K562 (cell line): ENCODE measurements around the gene CPT1A. TPM values are rescaled to one million over a fixed set of nuclear protein-coding genes. Genes with fewer than 3 reads are reported as not detected.

Experiments used
- ATAC-seq: fragments of 200-7000 bp; cut with Tn5 transposase; 3 replicates; pipeline ENCODE4 v1.9.1; 2020; ENCODE audit warnings: moderate library complexity
- BruUV-seq: library from RNA; stranded (reverse); fragments of 400-500 nt; replicated peaks from 2 replicates; lab custom pipeline; 2021; lab: Mats Ljungman, UMichigan
- CTCF ChIA-PET: fragments of 300-600 bp; formaldehyde crosslinking; extraction: SDS; loops from one replicate; lab custom pipeline; 2021; ENCODE audit warnings: low intra/inter-chr PET ratio; lab: Yijun Ruan, JAX
- POLR2A ChIA-PET: fragments of 300-600, 350-650 bp; sonication (Branson Sonifier 250); formaldehyde crosslinking; extraction: SDS; loops from one replicate; lab custom pipeline; 2021; ENCODE audit warnings: antibody characterized with exemption, inconsistent platforms; lab: Yijun Ruan, JAX
- DNase-seq, 4 experiments: peaks; one replicate each; pipeline versions ENCODE4 v3.0.0 to v3.0.0-alpha.2; 2011 to 2018; ENCODE audit warnings: low spot score in 3 of 4, mixed read lengths in 3 of 4; ENCODE audit errors: extremely low read depth in 1 of 4
- FAIRE-seq: peaks from 2 replicates; lab custom pipeline; 2011; peaks lifted over from hg19 to GRCh38; lab: Jason Lieb, UNC
- H2AFZ ChIP-seq: 2 replicates; pipeline ENCODE4 v1.6.0; 2011; ENCODE audit warnings: low read depth, low read length, control low read depth, inconsistent platforms
- H3K27ac ChIP-seq: fragments of 200-600 bp; 3 replicates; pipeline ENCODE4 v1.8.0; 2011; ENCODE audit warnings: low read depth, mild to moderate bottlenecking, control low read depth, inconsistent platforms, low read length, moderate library complexity, mixed read lengths; ENCODE audit errors: extremely low read depth
- H3K27me3 ChIP-seq, 2 experiments: fragments of 300-600 bp in 1 of 2; 2 replicates in 1 of 2; 3 replicates in 1 of 2; pipeline versions ENCODE4 v1.6.0 to v1.8.0; 2011; ENCODE audit warnings: inconsistent platforms in 2 of 2, low read length in 2 of 2, mild to moderate bottlenecking in 1 of 2, mixed read lengths in 1 of 2, moderate library complexity in 1 of 2; ENCODE audit not compliant: control insufficient read depth in 2 of 2, insufficient read depth in 2 of 2
- H3K36me3 ChIP-seq: fragments of 300-600 bp; 3 replicates; pipeline ENCODE4 v1.8.0; 2011; ENCODE audit warnings: mild to moderate bottlenecking, low read length, inconsistent platforms; ENCODE audit not compliant: control insufficient read depth, insufficient read depth
- H3K4me1 ChIP-seq, 2 experiments: fragments of 200-600 bp in 1 of 2; replicated peaks in 1 of 2; 2 replicates in 1 of 2; 3 replicates in 1 of 2; pipeline versions ENCODE4 v1.5.1 to v1.8.0; 2011; ENCODE audit warnings: inconsistent platforms in 2 of 2, low read length in 2 of 2, mild to moderate bottlenecking in 1 of 2, mixed read lengths in 1 of 2, moderate library complexity in 1 of 2; ENCODE audit not compliant: control insufficient read depth in 2 of 2, insufficient read depth in 2 of 2
- H3K4me2 ChIP-seq: 2 replicates; pipeline ENCODE4 v1.6.1; 2011; ENCODE audit warnings: low read length, control low read depth, inconsistent platforms, mixed read lengths; ENCODE audit not compliant: insufficient read depth
- H3K4me3 ChIP-seq: fragments of 200-600 bp; sonication (generic), shearing (Covaris generic); 2 replicates; pipeline ENCODE4 v1.5.1; 2016; ENCODE audit warnings: control low read depth, inconsistent platforms
- H3K79me2 ChIP-seq: fragments of 200-600 bp; 3 replicates; pipeline ENCODE4 v1.8.0; 2011; ENCODE audit warnings: low read length, inconsistent platforms; ENCODE audit not compliant: control insufficient read depth, insufficient read depth
- H3K9ac ChIP-seq, 2 experiments: 2 replicates each; pipeline versions ENCODE4 v1.6.0 to v1.6.1; 2011; ENCODE audit warnings: low read depth in 2 of 2, low read length in 2 of 2, control low read depth in 1 of 2, inconsistent platforms in 1 of 2, mild to moderate bottlenecking in 1 of 2, mixed read lengths in 1 of 2; ENCODE audit not compliant: insufficient read depth in 1 of 2
- H3K9me1 ChIP-seq: one replicate; pipeline ENCODE4 v1.6.0; 2011; ENCODE audit warnings: inconsistent platforms, mild to moderate bottlenecking, low read length, moderate library complexity; ENCODE audit not compliant: control insufficient read depth, insufficient read depth
- H3K9me3 ChIP-seq: replicated peaks from 2 replicates; pipeline ENCODE4 v1.5.1; 2011; ENCODE audit warnings: low read depth, low read length, inconsistent platforms; ENCODE audit not compliant: control insufficient read depth, insufficient read depth
- H4K20me1 ChIP-seq: replicated peaks from 2 replicates; pipeline ENCODE4 v1.6.1; 2011; ENCODE audit warnings: low read length, inconsistent platforms, mixed read lengths; ENCODE audit not compliant: control insufficient read depth, insufficient read depth
- C11orf30 ChIP-seq: fragments of 450-650 bp; IDR thresholded peaks from 2 replicates; pipeline ENCODE4 v1.6.1; 2016; ENCODE audit warnings: low read depth, mild to moderate bottlenecking
- CREM ChIP-seq: IDR thresholded peaks from 2 replicates; pipeline ENCODE4 v1.6.1; 2014; ENCODE audit warnings: antibody characterized with exemption, low read depth
- ETV5 ChIP-seq: sonication (generic); formaldehyde crosslinking; IDR thresholded peaks from 2 replicates; pipeline ENCODE4 v1.4.0; 2020; ENCODE audit warnings: low read depth, mild to moderate bottlenecking, missing genetic modification reagents
- KDM2B ChIP-seq: fragments of 250-450 bp; sonication (Bioruptor Pico); IDR thresholded peaks from 2 replicates; pipeline ENCODE4 v1.8.0; 2021; ENCODE audit warnings: mild to moderate bottlenecking, moderate library complexity
- KHSRP ChIP-seq: fragments of 450-650 bp; IDR thresholded peaks from 2 replicates; pipeline ENCODE4 v1.6.1; 2017
- NCOR1 ChIP-seq: fragments of 450-650 bp; IDR thresholded peaks from 2 replicates; pipeline ENCODE4 v1.6.1; 2016; ENCODE audit warnings: mild to moderate bottlenecking, moderate library complexity
- NFE2L1 ChIP-seq: fragments of 450-650 bp; IDR thresholded peaks from 2 replicates; pipeline ENCODE4 v1.6.1; 2016; ENCODE audit warnings: missing genetic modification characterization, low read depth, mild to moderate bottlenecking, missing compliant biosample characterization, moderate library complexity, borderline replicate concordance
- NFYB ChIP-seq: IDR thresholded peaks from 2 replicates; pipeline ENCODE4 v1.6.1; 2011; ENCODE audit warnings: mild to moderate bottlenecking, moderate library complexity; ENCODE audit not compliant: insufficient read length; ENCODE audit errors: extremely low read depth
- NR0B1 ChIP-seq: fragments of 450-650 bp; IDR thresholded peaks from one replicate; pipeline ENCODE4 v1.6.1; 2018; ENCODE audit warnings: mild to moderate bottlenecking, moderate library complexity; ENCODE audit not compliant: partially characterized antibody
- RAD51 ChIP-seq: fragments of 450-650 bp; IDR thresholded peaks from 2 replicates; pipeline ENCODE4 v1.7.1; 2016; ENCODE audit warnings: low read depth, mild to moderate bottlenecking, borderline replicate concordance
- TFAM ChIP-seq: fragments of 250-450 bp; sonication (Bioruptor Pico); conservative IDR thresholded peaks from 2 replicates; pipeline ENCODE4 v1.5.0; 2021; ENCODE audit warnings: mild to moderate bottlenecking, moderate library complexity
- ZNF282 ChIP-seq: sonication (generic); formaldehyde crosslinking; IDR thresholded peaks from 2 replicates; pipeline ENCODE4 v1.8.1; 2023; ENCODE audit warnings: missing genetic modification reagents
- ZNF408 ChIP-seq: fragments of 250-450 bp; sonication (Bioruptor Pico); IDR thresholded peaks from 2 replicates; pipeline ENCODE4 v1.4.0; 2020; ENCODE audit warnings: low read depth, mild to moderate bottlenecking, moderate library complexity
- WGBS: fragments of 100-300 bp; shearing (Covaris generic); methylation state at CpG from one replicate; pipeline ENCODE4 v1.1.6; 2016; ENCODE audit warnings: low coverage, mixed read lengths; ENCODE audit not compliant: insufficient coverage; ENCODE audit errors: missing lambda C conversion rate; 5-methylcytosine and 5-hydroxymethylcytosine counted together
- in situ Hi-C: fragments of 300-500 bp; cut with MboI; formaldehyde crosslinking; loops from 4 replicates; pipeline ENCODE4 v1.15.0; 2018; ENCODE audit warnings: inconsistent platforms, mixed read lengths
- intact Hi-C: fragments of 100-400 bp; cut with micrococcal nuclease; formaldehyde crosslinking; loops from 2 replicates; pipeline ENCODE4 v1.14.2; 2022
- polyA plus RNA-seq, 8 experiments: library from polyadenylated mRNA; depleted of rRNA in 4 of 8; stranded (reverse) in 5 of 8; unstranded in 3 of 8; fragments of >200 nt; fragmentation: Nextera tagmentation in 2 of 8; fragmentation: Illumina TruSeq in 1 of 8; extraction: Ambion mirVana in 2 of 8; extraction: Trizol in 1 of 8; gene quantifications; 2 replicates each; pipeline versions ENCODE4 v1.2.1 to v1.2.3, GENCODE V29; 2011 to 2014; ENCODE audit warnings: inconsistent platforms in 1 of 8, missing spikeins in 1 of 8
- total RNA-seq, 7 experiments: library from RNA; depleted of rRNA in 6 of 7; stranded (reverse); fragments of >200 nt in 6 of 7; fragmentation: Illumina TruSeq in 2 of 7; extraction: Trizol in 2 of 7; gene quantifications; 2 replicates each; pipeline versions ENCODE4 v1.2.1 to v1.2.3, GENCODE V29; 2011 to 2021; ENCODE audit warnings: low replicate concordance in 1 of 7
- TF ChIP-seq, protein P1 (sequence below): fragments of 450-650 bp; formaldehyde crosslinking; IDR thresholded peaks from 2 replicates; pipeline ENCODE4 v1.4.0; 2020; ENCODE audit warnings: mild to moderate bottlenecking, moderate library complexity
- TF ChIP-seq, protein P2 (sequence below): sonication (generic); formaldehyde crosslinking; IDR thresholded peaks from 2 replicates; pipeline ENCODE4 v1.8.0; 2022; ENCODE audit warnings: mild to moderate bottlenecking, missing genetic modification reagents
- TF ChIP-seq, protein P3 (sequence below): fragments of 250-450 bp; sonication (Bioruptor Pico); IDR thresholded peaks from 2 replicates; pipeline ENCODE4 v1.5.0; 2021; ENCODE audit warnings: mild to moderate bottlenecking, moderate library complexity

CPT1A gene
- total and polyA plus RNA-seq, 9 of the 15 experiments (the other 6 are each of a cell fraction or from before 2014, with no cell fraction given), result 2.6 to 29.1 (median 12.3) TPM

GRCh38 chr11:68865241-68865640 is 23.5 kb upstream of the CPT1A start:
- Histone ChIP-seq H3K9ac (no peak overlapping the region), H4K20me1 (no peaks in the 10 kb centered on the region), H3K9me3 (0 out of 2 replicates have a peak, but pooled peaks cover 4% of the 10 kb centered on the region), H3K4me2 (no peak overlapping the region), H3K79me2 (no peaks in the 10 kb centered on the region), H3K27me3 (no peaks in the 10 kb centered on the region), H3K4me1 (peaks cover 3 to 19% of the 10 kb centered on the region in 2 experiments; a peak in 3 of 5 replicates), H3K4me3 (no peak overlapping the region), H3K27ac (no peak overlapping the region), H2AFZ (no peak overlapping the region), H3K9me1 (no peaks in the 10 kb centered on the region), H3K36me3 (no peaks in the 10 kb centered on the region)
- intact Hi-C loops (loop anchor here (5.0 kb wide), 1 partner anchor 233 kb away; no protein-coding TSS in a partner anchor), in situ Hi-C loops (no loop called here)
- CTCF ChIA-PET, result no interaction called here
- DNase-seq, result no peak
- POLR2A ChIA-PET, result interaction anchor here (1.1 to 1.3 kb wide), 2 partner anchors 13 to 18 kb away, joined by 4 read pairs; no protein-coding TSS in a partner anchor
- no TSS peak for BruUV-seq
- FAIRE-seq, result no peak
- WGBS, result 51% methylated on average over 11 of the region's 11 CpGs
- ATAC-seq, result no peak
- TF ChIP-seq ZNF408 (CRISPR knock-in tag) (no peak), NR0B1 (no peak), C11orf30 (no peak), KDM2B (CRISPR knock-in tag) (no peak), CREM (no peak), RAD51 (no peak), NFYB (no peak), NCOR1 (no peak), NFE2L1 (tag) (no peak), ZNF282 (no peak), ETV5 (CRISPR knock-in tag) (no peak), KHSRP (no peak), TFAM (CRISPR knock-in tag) (no peak)
- TF ChIP-seq, protein P1, sequence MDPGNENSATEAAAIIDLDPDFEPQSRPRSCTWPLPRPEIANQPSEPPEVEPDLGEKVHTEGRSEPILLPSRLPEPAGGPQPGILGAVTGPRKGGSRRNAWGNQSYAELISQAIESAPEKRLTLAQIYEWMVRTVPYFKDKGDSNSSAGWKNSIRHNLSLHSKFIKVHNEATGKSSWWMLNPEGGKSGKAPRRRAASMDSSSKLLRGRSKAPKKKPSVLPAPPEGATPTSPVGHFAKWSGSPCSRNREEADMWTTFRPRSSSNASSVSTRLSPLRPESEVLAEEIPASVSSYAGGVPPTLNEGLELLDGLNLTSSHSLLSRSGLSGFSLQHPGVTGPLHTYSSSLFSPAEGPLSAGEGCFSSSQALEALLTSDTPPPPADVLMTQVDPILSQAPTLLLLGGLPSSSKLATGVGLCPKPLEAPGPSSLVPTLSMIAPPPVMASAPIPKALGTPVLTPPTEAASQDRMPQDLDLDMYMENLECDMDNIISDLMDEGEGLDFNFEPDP (CRISPR knock-in tag), result no peak
- TF ChIP-seq, protein P2, sequence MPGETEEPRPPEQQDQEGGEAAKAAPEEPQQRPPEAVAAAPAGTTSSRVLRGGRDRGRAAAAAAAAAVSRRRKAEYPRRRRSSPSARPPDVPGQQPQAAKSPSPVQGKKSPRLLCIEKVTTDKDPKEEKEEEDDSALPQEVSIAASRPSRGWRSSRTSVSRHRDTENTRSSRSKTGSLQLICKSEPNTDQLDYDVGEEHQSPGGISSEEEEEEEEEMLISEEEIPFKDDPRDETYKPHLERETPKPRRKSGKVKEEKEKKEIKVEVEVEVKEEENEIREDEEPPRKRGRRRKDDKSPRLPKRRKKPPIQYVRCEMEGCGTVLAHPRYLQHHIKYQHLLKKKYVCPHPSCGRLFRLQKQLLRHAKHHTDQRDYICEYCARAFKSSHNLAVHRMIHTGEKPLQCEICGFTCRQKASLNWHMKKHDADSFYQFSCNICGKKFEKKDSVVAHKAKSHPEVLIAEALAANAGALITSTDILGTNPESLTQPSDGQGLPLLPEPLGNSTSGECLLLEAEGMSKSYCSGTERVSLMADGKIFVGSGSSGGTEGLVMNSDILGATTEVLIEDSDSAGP (CRISPR knock-in tag), result no peak
- TF ChIP-seq, protein P3, sequence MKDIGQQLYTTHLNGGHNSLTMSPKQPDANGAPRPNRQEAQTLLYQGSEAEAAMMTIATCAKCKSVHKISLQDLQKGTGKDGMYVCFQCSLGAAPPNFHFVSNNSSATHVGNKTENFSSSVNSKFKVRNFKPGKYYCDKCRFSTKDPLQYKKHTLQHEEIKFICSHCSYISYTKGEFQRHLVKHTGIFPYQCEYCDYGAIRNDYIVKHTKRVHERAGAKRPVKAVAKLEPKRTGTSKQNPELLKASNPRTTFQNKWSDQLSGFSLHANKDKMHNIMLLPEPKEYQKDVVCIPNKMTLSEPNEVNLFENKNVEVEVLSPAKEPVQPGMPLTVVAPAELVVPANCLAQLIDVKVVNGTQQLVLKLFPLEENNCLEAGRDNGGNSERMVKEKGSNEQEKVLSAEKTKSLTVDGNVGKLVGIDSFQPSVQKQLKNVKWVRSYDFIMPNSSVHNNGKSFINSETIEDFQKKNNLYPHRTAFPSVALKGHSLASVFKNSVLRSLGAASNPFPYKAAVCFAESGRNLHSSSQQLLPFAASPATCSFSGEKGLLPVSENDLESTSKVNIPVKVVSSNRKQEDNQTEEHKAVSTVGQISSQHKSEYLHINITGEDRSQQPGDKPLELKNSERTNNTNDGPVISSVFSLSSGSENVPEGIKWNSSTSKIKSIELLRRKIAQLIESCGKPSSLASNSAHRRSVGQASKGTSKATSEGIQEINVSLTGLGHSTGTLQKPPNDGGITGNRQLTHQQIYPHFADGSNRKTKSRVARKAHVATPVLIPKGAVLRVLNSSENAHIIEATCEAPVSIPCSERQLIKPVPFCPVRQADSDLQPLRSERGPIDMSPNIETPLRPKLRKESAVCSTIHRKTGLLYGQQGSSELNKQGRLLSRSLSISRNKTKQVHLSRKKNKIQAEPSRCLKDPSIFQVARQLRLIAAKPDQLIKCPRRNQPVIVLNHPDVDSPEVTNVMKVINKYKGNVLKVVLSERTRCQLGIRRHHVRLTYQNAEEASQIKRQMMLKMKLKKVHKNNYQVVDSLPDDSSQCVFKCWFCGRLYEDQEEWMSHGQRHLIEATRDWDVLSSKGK, result no peak
